Gastrocnemius medialis (tissue), 4 donors: ENCODE results near the gene SCT. TPM values are rescaled to one million over a fixed set of nuclear protein-coding genes. Genes with fewer than 3 reads are reported as not detected.

Source experiments
- ATAC-seq, 2 donors: fragments of 150-250 bp; one replicate each; pipeline ENCODE4 v1.9.1; 2016
- DNase-seq, 2 donors: peaks; one replicate each; pipeline ENCODE4 v3.0.0-alpha.2; 2019
- H3K27ac ChIP-seq, 4 donors: fragments of 200-600 bp; sonication (generic); 1 replicate in 1 of 4; 2 replicates in 3 of 4; pipeline ENCODE4 v1.5.1; 2016 to 2018; ENCODE audit warnings: mild to moderate bottlenecking in 2 of 4, moderate library complexity in 1 of 4
- H3K27me3 ChIP-seq, 3 donors: fragments of 200-600 bp; sonication (generic) in 2 of 3; 1 replicate in 1 of 3; 2 replicates in 2 of 3; pipeline versions ENCODE4 v1.5.1 to v1.6.0; 2016 to 2019; ENCODE audit warnings: mild to moderate bottlenecking in 1 of 3, moderate library complexity in 1 of 3
- H3K36me3 ChIP-seq, 2 donors: fragments of 200-600 bp; sonication (generic) in 1 of 2; one replicate each; pipeline ENCODE4 v1.5.1; 2017 to 2018
- H3K4me1 ChIP-seq, 2 donors: fragments of 200-600 bp; sonication (generic) in 1 of 2; one replicate each; pipeline ENCODE4 v1.5.1; 2016 to 2017; ENCODE audit warnings: mild to moderate bottlenecking in 2 of 2
- H3K4me3 ChIP-seq, 4 donors: fragments of 200-600 bp; sonication (generic) in 3 of 4; 1 replicate in 1 of 4; 2 replicates in 3 of 4; pipeline ENCODE4 v1.5.1; 2016 to 2019; ENCODE audit warnings: mild to moderate bottlenecking in 2 of 4
- H3K9me3 ChIP-seq, 3 donors: fragments of 200-600 bp; sonication (generic) in 2 of 3; 1 replicate in 1 of 3; 2 replicates in 2 of 3; pipeline ENCODE4 v1.5.1; 2016 to 2019
- POLR2A ChIP-seq, 2 donors: fragments of 450-650 bp; IDR thresholded peaks; one replicate each; pipeline ENCODE4 v1.6.1; 2017; ENCODE audit warnings: antibody characterized with exemption in 2 of 2, mild to moderate bottlenecking in 2 of 2, moderate library complexity in 2 of 2
- in situ Hi-C, 4 donors: fragments of 200-750 bp; cut with MboI; loops; one replicate each; pipeline versions ENCODE4 v1.15.0 to v1.8.0; 2017; ENCODE audit warnings: low sequenced_read_pairs in 4 of 4
- intact Hi-C: fragments of 100-400 bp; cut with DNase I; formaldehyde crosslinking; loops from one replicate; pipeline ENCODE4 v1.15.1; 2023; ENCODE audit warnings: low total_unique reads
- total RNA-seq, 4 donors: library from RNA; depleted of rRNA; stranded (reverse); fragments of >200 nt; gene quantifications; one replicate each; pipeline versions ENCODE4 v1.1.0 to v1.2.3, GENCODE V29; 2016
- TF ChIP-seq, protein P1 (sequence below), 5 experiments: fragments of 450-650 bp in 3 of 5; fragments of 200-600 bp in 2 of 5; sonication (generic) in 2 of 5; IDR thresholded peaks in 4 of 5; conservative IDR thresholded peaks in 1 of 5; 1 replicate in 4 of 5; 2 replicates in 1 of 5; pipeline ENCODE4 v1.5.1; 2016 to 2019; ENCODE audit warnings: antibody characterized with exemption in 5 of 5, mild to moderate bottlenecking in 3 of 5, moderate library complexity in 3 of 5

The SCT gene
- total RNA-seq, 4 donors from 2014 or later, result not detected

DNA sequence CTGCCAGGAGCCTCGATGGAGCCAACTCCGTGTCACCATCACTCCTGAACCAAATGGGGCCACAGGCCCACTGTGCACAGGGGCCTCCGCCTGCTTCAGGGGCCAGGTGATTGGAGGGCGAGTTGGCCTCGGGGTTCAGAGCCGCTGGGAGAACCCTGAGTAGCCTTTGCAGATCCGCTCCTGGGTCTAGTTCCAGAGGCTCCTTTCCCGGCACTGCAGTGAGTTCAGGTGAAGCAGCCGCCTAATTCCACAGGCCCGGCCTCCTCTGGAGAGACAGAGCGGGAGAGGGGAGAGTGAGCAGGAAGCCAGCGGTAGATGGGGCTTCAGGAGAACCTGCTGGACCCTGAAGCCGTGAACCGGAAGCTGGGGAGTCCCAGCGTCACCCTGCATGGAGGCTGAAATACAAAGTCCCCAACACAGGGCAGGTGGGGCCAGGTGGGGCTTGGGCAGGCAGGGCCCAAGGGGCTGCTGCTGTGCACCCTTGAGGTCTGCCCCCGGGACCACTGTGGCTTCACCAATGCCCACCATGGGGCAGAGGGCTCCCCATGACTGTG, 32.6 kb upstream of the SCT start:
- intact Hi-C loops, result loop anchor here (5.0 kb wide), 1 partner anchor 138 kb away; the partner anchor contains the start of gene SLC25A22
- in situ Hi-C loops, result no loop called here
- H3K27me3 ChIP-seq, result no peaks in the 10 kb centered on the region
- no peaks in the 10 kb centered on the region for H3K9me3 ChIP-seq
- DNase-seq (no peak), ATAC-seq (no peak)
- TF ChIP-seq, protein P1, sequence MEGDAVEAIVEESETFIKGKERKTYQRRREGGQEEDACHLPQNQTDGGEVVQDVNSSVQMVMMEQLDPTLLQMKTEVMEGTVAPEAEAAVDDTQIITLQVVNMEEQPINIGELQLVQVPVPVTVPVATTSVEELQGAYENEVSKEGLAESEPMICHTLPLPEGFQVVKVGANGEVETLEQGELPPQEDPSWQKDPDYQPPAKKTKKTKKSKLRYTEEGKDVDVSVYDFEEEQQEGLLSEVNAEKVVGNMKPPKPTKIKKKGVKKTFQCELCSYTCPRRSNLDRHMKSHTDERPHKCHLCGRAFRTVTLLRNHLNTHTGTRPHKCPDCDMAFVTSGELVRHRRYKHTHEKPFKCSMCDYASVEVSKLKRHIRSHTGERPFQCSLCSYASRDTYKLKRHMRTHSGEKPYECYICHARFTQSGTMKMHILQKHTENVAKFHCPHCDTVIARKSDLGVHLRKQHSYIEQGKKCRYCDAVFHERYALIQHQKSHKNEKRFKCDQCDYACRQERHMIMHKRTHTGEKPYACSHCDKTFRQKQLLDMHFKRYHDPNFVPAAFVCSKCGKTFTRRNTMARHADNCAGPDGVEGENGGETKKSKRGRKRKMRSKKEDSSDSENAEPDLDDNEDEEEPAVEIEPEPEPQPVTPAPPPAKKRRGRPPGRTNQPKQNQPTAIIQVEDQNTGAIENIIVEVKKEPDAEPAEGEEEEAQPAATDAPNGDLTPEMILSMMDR (IDR thresholded peaks at IDR 0.05 in 4 of 5, conservative IDR thresholded peaks at IDR 0.05 in 1 of 5), result no peak
- TF ChIP-seq POLR2A (IDR thresholded peaks at IDR 0.05), result no peak
- no peak overlapping the region for H3K4me3 ChIP-seq
- peaks cover 0 to 5% of the 10 kb centered on the region in 2 donors for H3K36me3 ChIP-seq
- no peaks in the 10 kb centered on the region for H3K4me1 ChIP-seq
- no peak overlapping the region for H3K27ac ChIP-seq

DNA sequence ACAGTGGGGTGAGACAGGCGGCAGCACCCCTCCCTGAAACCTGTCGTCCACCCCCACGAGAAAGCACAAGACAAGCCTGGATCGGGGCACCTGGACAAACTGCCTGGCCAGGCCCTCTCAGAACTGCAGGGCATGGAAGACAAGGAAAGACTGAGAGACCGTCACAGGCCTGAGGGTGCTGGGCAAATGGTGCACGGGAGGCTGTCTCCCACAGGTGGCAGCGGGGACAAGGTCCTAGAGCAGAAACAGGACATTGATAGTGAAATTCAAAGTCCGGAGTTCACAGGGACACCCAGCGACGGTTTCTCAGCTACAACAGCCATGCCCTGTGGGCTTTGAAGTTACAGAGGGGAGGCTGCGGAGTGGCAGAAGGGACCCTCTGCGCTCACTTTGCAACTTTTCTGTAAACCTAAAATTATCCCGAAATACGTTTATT, 30.7 kb upstream of the SCT start:
- H3K36me3 ChIP-seq, result peaks cover 0 to 5% of the 10 kb centered on the region in 2 donors
- in situ Hi-C loops (no loop called here), intact Hi-C loops (no loop called here)
- H3K4me3 ChIP-seq, result no peak overlapping the region
- ATAC-seq, result no peak
- no peaks in the 10 kb centered on the region for H3K9me3 ChIP-seq
- no peak overlapping the region for H3K27ac ChIP-seq
- DNase-seq, result no peak
- TF ChIP-seq POLR2A (IDR thresholded peaks at IDR 0.05), result no peak
- TF ChIP-seq, protein P1 (IDR thresholded peaks at IDR 0.05 in 4 of 5, conservative IDR thresholded peaks at IDR 0.05 in 1 of 5), result no peak
- no peaks in the 10 kb centered on the region for H3K4me1 ChIP-seq
- no peaks in the 10 kb centered on the region for H3K27me3 ChIP-seq

DNA sequence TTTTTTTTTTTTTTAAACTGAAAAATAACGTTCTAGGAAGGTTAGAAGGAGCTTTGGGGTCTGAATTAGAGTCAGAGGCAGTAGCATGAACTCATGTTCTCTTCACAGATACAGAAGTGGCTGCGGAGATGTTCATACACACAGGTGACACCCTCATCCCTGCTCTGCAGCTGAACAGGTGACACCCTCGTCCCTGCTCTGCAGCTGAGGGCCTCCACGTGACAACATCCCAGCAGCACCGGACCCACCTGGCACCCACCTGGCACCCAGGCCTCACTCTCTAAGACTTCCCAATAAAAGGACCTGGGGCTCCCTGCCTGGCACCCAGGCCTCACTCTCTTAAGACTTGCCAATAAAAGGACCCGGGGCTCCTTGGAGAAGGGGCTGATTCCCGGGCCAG, 29.9 kb upstream of the SCT start:
- no peak for ATAC-seq
- H3K4me1 ChIP-seq, result no peaks in the 10 kb centered on the region
- intact Hi-C loops (no loop called here), in situ Hi-C loops (no loop called here)
- H3K4me3 ChIP-seq, result no peak overlapping the region
- H3K27me3 ChIP-seq, result no peaks in the 10 kb centered on the region
- H3K27ac ChIP-seq, result no peak overlapping the region
- H3K36me3 ChIP-seq, result peaks cover 0 to 5% of the 10 kb centered on the region in 2 donors
- no peaks in the 10 kb centered on the region for H3K9me3 ChIP-seq
- TF ChIP-seq, protein P1 (IDR thresholded peaks at IDR 0.05 in 4 of 5, conservative IDR thresholded peaks at IDR 0.05 in 1 of 5), result no peak
- no peak for TF ChIP-seq POLR2A (IDR thresholded peaks at IDR 0.05)
- DNase-seq, result no peak

DNA sequence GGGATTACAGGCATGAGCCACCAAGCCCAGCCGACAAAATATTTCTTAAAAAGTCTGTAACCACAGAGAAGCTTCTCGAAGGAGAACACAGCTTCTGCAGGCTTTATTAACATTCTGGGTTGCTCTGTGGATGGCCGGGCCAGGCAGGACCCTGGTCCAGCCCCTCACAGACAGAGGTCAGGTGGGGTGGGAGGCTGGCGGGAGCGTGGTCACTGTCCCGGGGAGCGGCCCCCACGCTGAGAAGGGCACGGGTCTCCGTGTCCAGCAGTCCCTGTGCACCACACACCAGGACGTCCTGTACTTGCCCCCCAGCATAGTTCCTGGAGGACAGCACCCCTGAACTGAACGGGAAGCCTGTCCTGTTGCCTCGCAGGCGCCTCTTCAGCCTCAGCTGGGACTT, 29.4 kb upstream of the SCT start:
- Histone ChIP-seq H3K27me3 (no peaks in the 10 kb centered on the region), H3K9me3 (no peaks in the 10 kb centered on the region), H3K36me3 (peaks cover 0 to 5% of the 10 kb centered on the region in 2 donors), H3K4me1 (no peaks in the 10 kb centered on the region), H3K4me3 (no peak overlapping the region), H3K27ac (no peak overlapping the region)
- in situ Hi-C loops, result no loop called here
- no peak for DNase-seq
- TF ChIP-seq POLR2A (IDR thresholded peaks at IDR 0.05), result no peak
- TF ChIP-seq, protein P1 (IDR thresholded peaks at IDR 0.05 in 4 of 5, conservative IDR thresholded peaks at IDR 0.05 in 1 of 5), result no peak
- no peak for ATAC-seq
- intact Hi-C loops, result no loop called here
